Activated T-helper 1 cell treated with anti-CD3 and anti-CD28 coated beads, Interleukin-12 subunit alpha, Interleukin-12 subunit beta, Interleukin-2, Interleukin-4 antibody, amounts not matched to agents 30 ng/mL and 10 ng/mL and 1 ng/mL, durations not matched to agents 14 hours and 24 hours and 36 hours (primary cell): ENCODE results near the gene MYO9A. TPM values are rescaled to one million over a fixed set of nuclear protein-coding genes. Genes with fewer than 3 reads are reported as not detected.

Experiments
- DNase-seq: peaks from one replicate; pipeline ENCODE4 v3.0.0; 2021; ENCODE audit warnings: low spot score
- H3K27ac Mint-ChIP-seq: one replicate; pipeline ENCODE4 v1.8.0; 2021; ENCODE audit warnings: mild to moderate bottlenecking, mixed read lengths
- H3K27me3 Mint-ChIP-seq: one replicate; pipeline ENCODE4 v1.8.0; 2022; ENCODE audit warnings: mild to moderate bottlenecking, moderate library complexity, mixed read lengths; ENCODE audit not compliant: insufficient read depth
- H3K36me3 Mint-ChIP-seq: one replicate; pipeline ENCODE4 v1.8.0; 2021; ENCODE audit warnings: low read depth, mixed read lengths
- H3K4me1 Mint-ChIP-seq: one replicate; pipeline ENCODE4 v1.8.0; 2021; ENCODE audit warnings: low read depth, mixed read lengths
- H3K4me3 Mint-ChIP-seq: one replicate; pipeline ENCODE4 v1.8.0; 2021; ENCODE audit warnings: mild to moderate bottlenecking, moderate library complexity, mixed read lengths
- H3K9me3 Mint-ChIP-seq: one replicate; pipeline ENCODE4 v1.8.0; 2021; ENCODE audit warnings: mixed read lengths
- intact Hi-C: fragments of 100-400 bp; cut with micrococcal nuclease; formaldehyde crosslinking; loops from one replicate; pipeline ENCODE4 v1.15.1; 2024
- total RNA-seq: library from RNA; stranded (reverse); gene quantifications from 2 replicates; pipeline ENCODE4 v1.2.3, GENCODE V29; 2022

MYO9A gene
- total RNA-seq, 1 donor from 2014 or later = 15.2 TPM

GRCh38 chr15:71939981-71940588, 177.9 kb downstream of the MYO9A start:
- Mint-ChIP-seq H3K9me3 (no peaks in the 10 kb centered on the region), H3K27me3 (no peaks in the 10 kb centered on the region), H3K4me3 (no peak overlapping the region)

GRCh38 chr15:71937650-71938311, 180.2 kb downstream of the MYO9A start:
- no peak for DNase-seq
- intact Hi-C loops = no loop called here
- no peak overlapping the region for H3K27ac Mint-ChIP-seq

More at GRCh38 chr15:71939981-71940588, 177.9 kb downstream of the MYO9A start:
- Mint-ChIP-seq H3K27ac (no peak overlapping the region), H3K4me1 (no peaks in the 10 kb centered on the region), H3K36me3 (peaks cover 1% of the 10 kb centered on the region)
- DNase-seq = no peak
- intact Hi-C loops = no loop called here

GRCh38 chr15:71934446-71934845, 183.5 kb downstream of the MYO9A start:
- Mint-ChIP-seq H3K27me3 (no peaks in the 10 kb centered on the region), H3K36me3 (peaks cover 7% of the 10 kb centered on the region), H3K4me3 (no peak overlapping the region), H3K9me3 (peaks cover 23% of the 10 kb centered on the region), H3K4me1 (no peaks in the 10 kb centered on the region), H3K27ac (no peak overlapping the region)
- no peak for DNase-seq
- intact Hi-C loops = no loop called here

More at GRCh38 chr15:71937650-71938311, 180.2 kb downstream of the MYO9A start:
- Mint-ChIP-seq H3K4me1 (no peaks in the 10 kb centered on the region), H3K9me3 (no peaks in the 10 kb centered on the region), H3K36me3 (peaks cover 7% of the 10 kb centered on the region), H3K4me3 (no peak overlapping the region), H3K27me3 (no peaks in the 10 kb centered on the region)

GRCh38 chr15:71932689-71933088, 185.3 kb downstream of the MYO9A start:
- Mint-ChIP-seq H3K27me3 (no peaks in the 10 kb centered on the region), H3K4me3 (no peak overlapping the region), H3K4me1 (no peaks in the 10 kb centered on the region), H3K36me3 (peaks cover 7% of the 10 kb centered on the region), H3K9me3 (peaks cover 23% of the 10 kb centered on the region), H3K27ac (no peak overlapping the region)
- intact Hi-C loops = no loop called here
- no peak for DNase-seq

GRCh38 chr15:71931261-71931660, 186.7 kb downstream of the MYO9A start:
- no peak overlapping the region for H3K27ac Mint-ChIP-seq
- H3K27me3 Mint-ChIP-seq = no peaks in the 10 kb centered on the region
- peaks cover 23% of the 10 kb centered on the region for H3K9me3 Mint-ChIP-seq
- DNase-seq = no peak
- intact Hi-C loops = no loop called here
- no peak overlapping the region for H3K4me3 Mint-ChIP-seq
- no peaks in the 10 kb centered on the region for H3K4me1 Mint-ChIP-seq
- peaks cover 7% of the 10 kb centered on the region for H3K36me3 Mint-ChIP-seq

- Mint-ChIP-seq H3K36me3 (no peaks in the 10 kb centered on the region), H3K4me1 (no peaks in the 10 kb centered on the region), H3K9me3 (peaks cover 4% of the 10 kb centered on the region), H3K4me3 (no peak overlapping the region), H3K27me3 (no peaks in the 10 kb centered on the region), H3K27ac (no peak overlapping the region)
- DNase-seq = no peak
- intact Hi-C loops = no loop called here
These were observed 192.8 kb downstream of the MYO9A start for GRCh38 chr15:71925145-71925544.

- no peaks in the 10 kb centered on the region for H3K9me3 Mint-ChIP-seq
- no peak overlapping the region for H3K4me3 Mint-ChIP-seq
- no peaks in the 10 kb centered on the region for H3K4me1 Mint-ChIP-seq
- H3K27ac Mint-ChIP-seq = no peak overlapping the region
- no peaks in the 10 kb centered on the region for H3K36me3 Mint-ChIP-seq
- intact Hi-C loops = no loop called here
- no peaks in the 10 kb centered on the region for H3K27me3 Mint-ChIP-seq
- DNase-seq = no peak
These were observed 196.8 kb downstream of the MYO9A start for GRCh38 chr15:71921191-71921590.

- H3K9me3 Mint-ChIP-seq = no peaks in the 10 kb centered on the region
- H3K27me3 Mint-ChIP-seq = no peaks in the 10 kb centered on the region
- H3K27ac Mint-ChIP-seq = no peak overlapping the region
These were observed 197.4 kb downstream of the MYO9A start for GRCh38 chr15:71920573-71920972.

GRCh38 chr15:71916834-71917233, 201.1 kb downstream of the MYO9A start:
- Mint-ChIP-seq H3K4me1 (no peaks in the 10 kb centered on the region), H3K27ac (no peak overlapping the region), H3K27me3 (no peaks in the 10 kb centered on the region), H3K4me3 (no peak overlapping the region), H3K36me3 (no peaks in the 10 kb centered on the region), H3K9me3 (no peaks in the 10 kb centered on the region)
- DNase-seq = no peak
- intact Hi-C loops = no loop called here

More at GRCh38 chr15:71920573-71920972, 197.4 kb downstream of the MYO9A start:
- no peak overlapping the region for H3K4me3 Mint-ChIP-seq
- H3K36me3 Mint-ChIP-seq = no peaks in the 10 kb centered on the region
- intact Hi-C loops = no loop called here
- H3K4me1 Mint-ChIP-seq = no peaks in the 10 kb centered on the region
- no peak for DNase-seq

- intact Hi-C loops = no loop called here
- Mint-ChIP-seq H3K9me3 (no peaks in the 10 kb centered on the region), H3K4me1 (no peaks in the 10 kb centered on the region), H3K36me3 (no peaks in the 10 kb centered on the region), H3K27me3 (no peaks in the 10 kb centered on the region), H3K4me3 (no peak overlapping the region), H3K27ac (no peak overlapping the region)
- no peak for DNase-seq
These were observed 203.9 kb downstream of the MYO9A start for GRCh38 chr15:71914092-71914491.

- Mint-ChIP-seq H3K27me3 (no peaks in the 10 kb centered on the region), H3K4me3 (no peak overlapping the region), H3K4me1 (no peaks in the 10 kb centered on the region), H3K36me3 (peaks cover 2% of the 10 kb centered on the region), H3K9me3 (no peaks in the 10 kb centered on the region), H3K27ac (no peak overlapping the region)
- DNase-seq = no peak
- intact Hi-C loops = no loop called here
These were observed 218.3 kb downstream of the MYO9A start for GRCh38 chr15:71899674-71900073.

- no peaks in the 10 kb centered on the region for H3K27me3 Mint-ChIP-seq
These were observed 224.3 kb downstream of the MYO9A start for GRCh38 chr15:71893691-71894090.

GRCh38 chr15:71892335-71892734, 225.6 kb downstream of the MYO9A start:
- no peaks in the 10 kb centered on the region for H3K27me3 Mint-ChIP-seq
- no peak overlapping the region for H3K27ac Mint-ChIP-seq
- no peaks in the 10 kb centered on the region for H3K9me3 Mint-ChIP-seq
- no peaks in the 10 kb centered on the region for H3K4me1 Mint-ChIP-seq
- intact Hi-C loops = no loop called here
- H3K36me3 Mint-ChIP-seq = peaks cover 2% of the 10 kb centered on the region
- H3K4me3 Mint-ChIP-seq = no peak overlapping the region
- no peak for DNase-seq

More at GRCh38 chr15:71893691-71894090, 224.3 kb downstream of the MYO9A start:
- H3K4me3 Mint-ChIP-seq = no peak overlapping the region
- no peak overlapping the region for H3K27ac Mint-ChIP-seq
- H3K4me1 Mint-ChIP-seq = no peaks in the 10 kb centered on the region
- no peaks in the 10 kb centered on the region for H3K36me3 Mint-ChIP-seq
- DNase-seq = no peak
- intact Hi-C loops = no loop called here
- H3K9me3 Mint-ChIP-seq = no peaks in the 10 kb centered on the region
